Measurements from ENCODE around the gene KIF14. TPM values are rescaled to one million over a fixed set of nuclear protein-coding genes. Genes with fewer than 3 reads are reported as not detected.

Gene KIF14
- total and polyA plus RNA-seq, 2 of the 8 experiments (the other 6 are each of a cell fraction or from before 2014, with no cell fraction given), result 2.6 to 23.3 TPM

DNA sequence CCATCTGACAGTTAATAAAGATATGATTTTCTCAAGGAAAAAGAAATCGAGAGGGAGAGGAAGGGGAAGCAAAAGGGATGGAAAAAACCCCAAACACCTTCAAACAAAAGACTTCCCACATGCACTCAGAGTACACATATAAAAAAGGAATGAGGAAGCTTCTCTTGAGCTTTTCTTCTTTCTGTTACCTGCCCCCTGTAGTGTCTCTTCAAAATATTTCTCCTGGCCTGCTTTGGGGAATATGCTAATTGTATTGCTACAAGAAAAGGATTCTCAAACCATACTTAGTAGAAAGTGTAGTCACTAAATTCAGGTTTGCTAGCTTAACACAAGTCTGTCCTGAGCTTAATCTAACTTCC lies 58.7 kb downstream of the KIF14 start (continued):
- TF ChIP-seq, protein P1, sequence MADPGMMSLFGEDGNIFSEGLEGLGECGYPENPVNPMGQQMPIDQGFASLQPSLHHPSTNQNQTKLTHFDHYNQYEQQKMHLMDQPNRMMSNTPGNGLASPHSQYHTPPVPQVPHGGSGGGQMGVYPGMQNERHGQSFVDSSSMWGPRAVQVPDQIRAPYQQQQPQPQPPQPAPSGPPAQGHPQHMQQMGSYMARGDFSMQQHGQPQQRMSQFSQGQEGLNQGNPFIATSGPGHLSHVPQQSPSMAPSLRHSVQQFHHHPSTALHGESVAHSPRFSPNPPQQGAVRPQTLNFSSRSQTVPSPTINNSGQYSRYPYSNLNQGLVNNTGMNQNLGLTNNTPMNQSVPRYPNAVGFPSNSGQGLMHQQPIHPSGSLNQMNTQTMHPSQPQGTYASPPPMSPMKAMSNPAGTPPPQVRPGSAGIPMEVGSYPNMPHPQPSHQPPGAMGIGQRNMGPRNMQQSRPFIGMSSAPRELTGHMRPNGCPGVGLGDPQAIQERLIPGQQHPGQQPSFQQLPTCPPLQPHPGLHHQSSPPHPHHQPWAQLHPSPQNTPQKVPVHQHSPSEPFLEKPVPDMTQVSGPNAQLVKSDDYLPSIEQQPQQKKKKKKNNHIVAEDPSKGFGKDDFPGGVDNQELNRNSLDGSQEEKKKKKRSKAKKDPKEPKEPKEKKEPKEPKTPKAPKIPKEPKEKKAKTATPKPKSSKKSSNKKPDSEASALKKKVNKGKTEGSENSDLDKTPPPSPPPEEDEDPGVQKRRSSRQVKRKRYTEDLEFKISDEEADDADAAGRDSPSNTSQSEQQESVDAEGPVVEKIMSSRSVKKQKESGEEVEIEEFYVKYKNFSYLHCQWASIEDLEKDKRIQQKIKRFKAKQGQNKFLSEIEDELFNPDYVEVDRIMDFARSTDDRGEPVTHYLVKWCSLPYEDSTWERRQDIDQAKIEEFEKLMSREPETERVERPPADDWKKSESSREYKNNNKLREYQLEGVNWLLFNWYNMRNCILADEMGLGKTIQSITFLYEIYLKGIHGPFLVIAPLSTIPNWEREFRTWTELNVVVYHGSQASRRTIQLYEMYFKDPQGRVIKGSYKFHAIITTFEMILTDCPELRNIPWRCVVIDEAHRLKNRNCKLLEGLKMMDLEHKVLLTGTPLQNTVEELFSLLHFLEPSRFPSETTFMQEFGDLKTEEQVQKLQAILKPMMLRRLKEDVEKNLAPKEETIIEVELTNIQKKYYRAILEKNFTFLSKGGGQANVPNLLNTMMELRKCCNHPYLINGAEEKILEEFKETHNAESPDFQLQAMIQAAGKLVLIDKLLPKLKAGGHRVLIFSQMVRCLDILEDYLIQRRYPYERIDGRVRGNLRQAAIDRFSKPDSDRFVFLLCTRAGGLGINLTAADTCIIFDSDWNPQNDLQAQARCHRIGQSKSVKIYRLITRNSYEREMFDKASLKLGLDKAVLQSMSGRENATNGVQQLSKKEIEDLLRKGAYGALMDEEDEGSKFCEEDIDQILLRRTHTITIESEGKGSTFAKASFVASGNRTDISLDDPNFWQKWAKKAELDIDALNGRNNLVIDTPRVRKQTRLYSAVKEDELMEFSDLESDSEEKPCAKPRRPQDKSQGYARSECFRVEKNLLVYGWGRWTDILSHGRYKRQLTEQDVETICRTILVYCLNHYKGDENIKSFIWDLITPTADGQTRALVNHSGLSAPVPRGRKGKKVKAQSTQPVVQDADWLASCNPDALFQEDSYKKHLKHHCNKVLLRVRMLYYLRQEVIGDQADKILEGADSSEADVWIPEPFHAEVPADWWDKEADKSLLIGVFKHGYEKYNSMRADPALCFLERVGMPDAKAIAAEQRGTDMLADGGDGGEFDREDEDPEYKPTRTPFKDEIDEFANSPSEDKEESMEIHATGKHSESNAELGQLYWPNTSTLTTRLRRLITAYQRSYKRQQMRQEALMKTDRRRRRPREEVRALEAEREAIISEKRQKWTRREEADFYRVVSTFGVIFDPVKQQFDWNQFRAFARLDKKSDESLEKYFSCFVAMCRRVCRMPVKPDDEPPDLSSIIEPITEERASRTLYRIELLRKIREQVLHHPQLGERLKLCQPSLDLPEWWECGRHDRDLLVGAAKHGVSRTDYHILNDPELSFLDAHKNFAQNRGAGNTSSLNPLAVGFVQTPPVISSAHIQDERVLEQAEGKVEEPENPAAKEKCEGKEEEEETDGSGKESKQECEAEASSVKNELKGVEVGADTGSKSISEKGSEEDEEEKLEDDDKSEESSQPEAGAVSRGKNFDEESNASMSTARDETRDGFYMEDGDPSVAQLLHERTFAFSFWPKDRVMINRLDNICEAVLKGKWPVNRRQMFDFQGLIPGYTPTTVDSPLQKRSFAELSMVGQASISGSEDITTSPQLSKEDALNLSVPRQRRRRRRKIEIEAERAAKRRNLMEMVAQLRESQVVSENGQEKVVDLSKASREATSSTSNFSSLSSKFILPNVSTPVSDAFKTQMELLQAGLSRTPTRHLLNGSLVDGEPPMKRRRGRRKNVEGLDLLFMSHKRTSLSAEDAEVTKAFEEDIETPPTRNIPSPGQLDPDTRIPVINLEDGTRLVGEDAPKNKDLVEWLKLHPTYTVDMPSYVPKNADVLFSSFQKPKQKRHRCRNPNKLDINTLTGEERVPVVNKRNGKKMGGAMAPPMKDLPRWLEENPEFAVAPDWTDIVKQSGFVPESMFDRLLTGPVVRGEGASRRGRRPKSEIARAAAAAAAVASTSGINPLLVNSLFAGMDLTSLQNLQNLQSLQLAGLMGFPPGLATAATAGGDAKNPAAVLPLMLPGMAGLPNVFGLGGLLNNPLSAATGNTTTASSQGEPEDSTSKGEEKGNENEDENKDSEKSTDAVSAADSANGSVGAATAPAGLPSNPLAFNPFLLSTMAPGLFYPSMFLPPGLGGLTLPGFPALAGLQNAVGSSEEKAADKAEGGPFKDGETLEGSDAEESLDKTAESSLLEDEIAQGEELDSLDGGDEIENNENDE (IDR thresholded peaks at IDR 0.05; ENCODE audit: insufficient replicate concordance, low read length), result no peak
- TF ChIP-seq SP2 (IDR thresholded peaks at IDR 0.05; ENCODE audit: low read length) (no peak), CEBPB (IDR thresholded peaks at IDR 0.05; ENCODE audit: low read depth, low read length) (no peak), EZH2 (IDR thresholded peaks at IDR 0.05; ENCODE audit: low read depth, low read length, severe bottlenecking) (no peak), CBX5 (IDR thresholded peaks at IDR 0.05; ENCODE audit: low read depth, low read length) (no peak), NRF1 (IDR thresholded peaks at IDR 0.05; ENCODE audit: low read depth, low read length) (no peak), EP300 (IDR thresholded peaks at IDR 0.05; ENCODE audit: borderline replicate concordance in 1 of 2, low read depth in 2 of 2, low read length in 2 of 2) (no peak), ASH2L (IDR thresholded peaks at IDR 0.05; ENCODE audit: low read length) (no peak), ZNF274 (IDR thresholded peaks at IDR 0.05; ENCODE audit: borderline replicate concordance, extremely low read depth, low read length) (no peak), RXRA (IDR thresholded peaks at IDR 0.05; ENCODE audit: insufficient read depth, low read depth, low read length) (no peak), KDM1A (IDR thresholded peaks at IDR 0.05; ENCODE audit: borderline replicate concordance, low read length) (no peak), SRF (IDR thresholded peaks at IDR 0.05; ENCODE audit: low read depth, low read length) (no peak)

Data from H1 (cell line).